A549 (cell line): ENCODE results near the gene ATXN7. TPM values are rescaled to one million over a fixed set of nuclear protein-coding genes. Genes with fewer than 3 reads are reported as not detected.

ENCODE experiments used
- ATAC-seq, 2 experiments: fragments of 200-7000 bp in 1 of 2; fragments of >200 bp in 1 of 2; cut with Nextera tagmentation in 1 of 2; cut with Tn5 transposase in 1 of 2; 3 replicates each; pipeline versions ENCODE4 v1.8.0 to v1.9.1; 2018 to 2020; ENCODE audit warnings: mild to moderate bottlenecking in 1 of 2, moderate library complexity in 1 of 2
- CTCF ChIA-PET: fragments of 300-600 bp; sonication (Branson Sonifier 250); formaldehyde crosslinking; extraction: SDS; loops from one replicate; lab custom pipeline; 2021; ENCODE audit warnings: antibody characterized with exemption, inconsistent platforms; lab: Yijun Ruan, JAX
- POLR2A ChIA-PET: fragments of 350-600 bp; formaldehyde crosslinking; extraction: SDS; loops from one replicate; lab custom pipeline; 2021; ENCODE audit warnings: antibody characterized with exemption, inconsistent platforms; lab: Yijun Ruan, JAX
- DNase-seq, 2 experiments: peaks; one replicate each; pipeline versions ENCODE4 v3.0.0 to v3.0.0-alpha.2; 2011 to 2016; ENCODE audit warnings: low read depth in 1 of 2, low spot score in 1 of 2
- FAIRE-seq: peaks from 2 replicates; lab custom pipeline; 2011; peaks lifted over from hg19 to GRCh38; lab: Jason Lieb, UNC
- H3K27ac ChIP-seq, 2 experiments: fragments of >200 bp; sonication (Bioruptor Twin); formaldehyde crosslinking; 3 replicates each; pipeline ENCODE4 v1.5.1; 2016 to 2017
- H3K4me1 ChIP-seq: fragments of >200 bp; sonication (Bioruptor Twin); formaldehyde crosslinking; 3 replicates; pipeline ENCODE4 v1.6.1; 2016
- H3K4me2 ChIP-seq: fragments of >200 bp; sonication (Bioruptor Twin); formaldehyde crosslinking; 3 replicates; pipeline ENCODE4 v1.6.1; 2016
- H3K4me3 ChIP-seq: fragments of >200 bp; sonication (Bioruptor Twin); formaldehyde crosslinking; 3 replicates; pipeline ENCODE4 v1.5.1; 2016
- H3K9me3 ChIP-seq: fragments of >200 bp; sonication (Bioruptor Twin); formaldehyde crosslinking; 3 replicates; pipeline ENCODE4 v1.6.1; 2016
- ESRRA ChIP-seq: fragments of 150-350 bp; IDR thresholded peaks from 2 replicates; pipeline ENCODE4 v1.6.1; 2014; ENCODE audit warnings: mild to moderate bottlenecking, low read length, borderline replicate concordance
- FOXS1 ChIP-seq: fragments of 250-450 bp; sonication (Bioruptor Pico); IDR thresholded peaks from 2 replicates; pipeline ENCODE4 v1.5.0; 2020; ENCODE audit warnings: mild to moderate bottlenecking, moderate library complexity
- HDAC2 ChIP-seq: fragments of 200-600 bp; sonication (generic); IDR thresholded peaks from 2 replicates; pipeline ENCODE4 v1.6.1; 2016
- HOXA7 ChIP-seq: fragments of 250-450 bp; sonication (Bioruptor Pico); IDR thresholded peaks from 2 replicates; pipeline ENCODE4 v1.5.0; 2020; ENCODE audit warnings: mild to moderate bottlenecking, moderate library complexity
- HOXB5 ChIP-seq: fragments of 250-450 bp; sonication (Bioruptor Pico); IDR thresholded peaks from 2 replicates; pipeline ENCODE4 v1.5.0; 2020; ENCODE audit warnings: mild to moderate bottlenecking, moderate library complexity
- JUN ChIP-seq, 2 experiments: fragments of >200 bp; sonication (Bioruptor Twin); formaldehyde crosslinking; IDR thresholded peaks; 2 replicates in 1 of 2; 3 replicates in 1 of 2; pipeline ENCODE4 v1.6.1; 2016 to 2017
- KDM5A ChIP-seq: fragments of 200-600 bp; sonication (generic); IDR thresholded peaks from 2 replicates; pipeline ENCODE4 v1.6.1; 2016; ENCODE audit warnings: antibody characterized with exemption, mild to moderate bottlenecking
- NPAS2 ChIP-seq: fragments of 250-450 bp; sonication (Bioruptor Pico); IDR thresholded peaks from 2 replicates; pipeline ENCODE4 v1.8.0; 2022; ENCODE audit warnings: mild to moderate bottlenecking, moderate library complexity, borderline replicate concordance
- NR3C1 ChIP-seq: fragments of >200 bp; sonication (Bioruptor Twin); formaldehyde crosslinking; IDR thresholded peaks from 3 replicates; pipeline ENCODE4 v1.6.1; 2017
- POLR2A ChIP-seq: IDR thresholded peaks from 2 replicates; pipeline ENCODE4 v1.6.1; 2012; ENCODE audit warnings: mild to moderate bottlenecking, low read length
- POLR2AphosphoS2 ChIP-seq: conservative IDR thresholded peaks from 2 replicates; pipeline ENCODE4 v1.6.1; 2012; ENCODE audit warnings: low read length, improper control_type of control experiment, inconsistent platforms
- RCOR1 ChIP-seq: fragments of 150-350 bp; IDR thresholded peaks from 2 replicates; pipeline ENCODE4 v1.6.1; 2014; ENCODE audit warnings: antibody characterized with exemption, low read length, low read depth
- RFX5 ChIP-seq: fragments of 450-650 bp; IDR thresholded peaks from 2 replicates; pipeline ENCODE4 v1.7.1; 2014; ENCODE audit warnings: antibody characterized with exemption, mild to moderate bottlenecking, moderate library complexity
- RNF2 ChIP-seq: fragments of 200-600 bp; sonication (generic); IDR thresholded peaks from 2 replicates; pipeline ENCODE4 v1.6.1; 2016; ENCODE audit warnings: low read depth, mild to moderate bottlenecking, antibody characterized with exemption, moderate library complexity, borderline replicate concordance
- SMC3 ChIP-seq: fragments of >200 bp; sonication (Bioruptor Twin); formaldehyde crosslinking; IDR thresholded peaks from 3 replicates; pipeline ENCODE4 v1.6.1; 2018; ENCODE audit warnings: inconsistent platforms
- SREBF2 ChIP-seq: fragments of 450-650 bp; IDR thresholded peaks from 2 replicates; pipeline ENCODE4 v1.6.1; 2014; ENCODE audit warnings: mild to moderate bottlenecking, moderate library complexity
- TFCP2L1 ChIP-seq: fragments of 250-450 bp; sonication (Bioruptor Pico); IDR thresholded peaks from 2 replicates; pipeline ENCODE4 v1.5.0; 2021; ENCODE audit warnings: mild to moderate bottlenecking
- TP53 ChIP-seq: fragments of 250-450 bp; sonication (Bioruptor Pico); IDR thresholded peaks from 2 replicates; pipeline ENCODE4 v1.5.0; 2021; ENCODE audit warnings: mild to moderate bottlenecking, moderate library complexity
- ZNF302 ChIP-seq: fragments of 250-450 bp; sonication (Bioruptor Pico); IDR thresholded peaks from 2 replicates; pipeline ENCODE4 v1.9.0; 2021; ENCODE audit warnings: inconsistent platforms, mild to moderate bottlenecking, moderate library complexity
- ZSCAN20 ChIP-seq: fragments of 250-450 bp; sonication (Bioruptor Pico); IDR thresholded peaks from 2 replicates; pipeline ENCODE4 v1.8.0; 2022; ENCODE audit warnings: mild to moderate bottlenecking, moderate library complexity
- WGBS: methylation state at CpG from one replicate; pipeline ENCODE4 v1.1.6; 2017; ENCODE audit errors: missing lambda C conversion rate; 5-methylcytosine and 5-hydroxymethylcytosine counted together
- polyA plus RNA-seq, 4 experiments: library from polyadenylated mRNA; depleted of rRNA in 3 of 4; stranded (reverse); fragments of >200 nt; fragmentation: RNase III in 1 of 4; extraction: RNeasy Plus Mini Kit Qiagen cat#74134 plus additional on column Dnase treatment in 1 of 4; gene quantifications; 2 replicates in 3 of 4; 3 replicates in 1 of 4; pipeline ENCODE4 v1.2.3, GENCODE V29; 2011 to 2017
- TF ChIP-seq, protein P1 (sequence below): fragments of 450-650 bp; IDR thresholded peaks from 2 replicates; pipeline ENCODE4 v1.6.1; 2014; ENCODE audit warnings: antibody characterized with exemption
- TF ChIP-seq, protein P2 (sequence below): IDR thresholded peaks from 2 replicates; pipeline ENCODE4 v1.6.1; 2012; ENCODE audit warnings: low read depth, borderline replicate concordance
- TF ChIP-seq, protein P3 (sequence below): fragments of >200 bp; sonication (Bioruptor Twin); formaldehyde crosslinking; IDR thresholded peaks from 3 replicates; pipeline ENCODE4 v1.5.1; 2016
- TF ChIP-seq, protein P4 (sequence below): fragments of 250-450 bp; sonication (Bioruptor Pico); IDR thresholded peaks from 2 replicates; pipeline ENCODE4 v1.5.0; 2021; ENCODE audit warnings: mild to moderate bottlenecking, moderate library complexity, borderline replicate concordance

ATXN7 gene
- polyA plus RNA-seq, 2 of the 4 experiments (the other 2 are of a cell fraction), result 5.4 to 7.3 TPM

DNA sequence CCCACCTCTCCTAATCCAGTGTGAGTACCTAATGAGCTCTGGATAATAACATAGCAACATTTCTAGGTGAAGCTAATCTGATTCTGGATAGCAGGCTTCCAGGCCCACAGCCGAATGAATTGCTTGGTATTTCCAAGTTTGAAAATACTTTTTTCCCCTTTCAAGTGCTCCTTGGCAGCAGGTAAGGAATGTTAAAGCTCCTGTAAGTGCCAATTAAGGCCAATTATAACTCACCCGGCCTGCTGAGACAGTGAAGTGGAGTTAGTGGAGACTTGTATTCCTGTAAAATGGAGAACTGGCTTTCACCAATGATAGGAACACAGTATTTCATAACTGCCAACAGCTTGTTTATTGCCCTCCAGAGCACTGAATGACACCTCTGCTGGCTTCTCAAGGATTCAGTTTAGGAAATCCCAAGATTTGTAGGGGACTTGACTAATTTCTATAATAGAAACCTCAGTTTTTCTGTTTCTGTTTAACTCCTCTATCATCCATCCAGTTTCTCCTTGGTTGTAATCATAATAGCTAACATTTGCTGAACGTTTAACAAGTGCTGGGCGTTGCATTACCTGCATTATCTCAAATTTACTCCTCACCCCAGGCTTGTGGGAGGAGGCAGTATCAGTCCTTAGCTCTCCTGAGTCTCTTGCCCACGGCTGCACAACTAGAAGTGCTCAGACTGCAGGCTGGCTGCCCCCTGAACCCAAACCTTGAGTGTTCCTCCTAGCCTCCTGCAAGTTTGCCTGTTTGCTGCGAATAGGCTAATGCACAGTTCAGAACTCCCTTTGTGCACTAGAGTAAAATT lies 101.2 kb downstream of the ATXN7 start:
- DNase-seq (no peak), ATAC-seq (no peak), FAIRE-seq (no peak)
- TF ChIP-seq RCOR1 (no peak), FOXS1 (CRISPR knock-in tag) (no peak), HDAC2 (no peak), TP53 (CRISPR knock-in tag) (no peak)
- Histone ChIP-seq H3K4me3 (no peak overlapping the region), H3K4me2 (no peak overlapping the region), H3K4me1 (peaks cover 43% of the 10 kb centered on the region), H3K9me3 (no peaks in the 10 kb centered on the region), H3K27ac (no peak overlapping the region)
- ChIA-PET CTCF (interaction anchor here (0.6 to 1.4 kb wide), 3 partner anchors 29 to 33 kb away, joined by 3 to 4 read pairs (median 3); no protein-coding TSS in a partner anchor), POLR2A (no interaction called here)
- 89% methylated on average over 6 of the region's 6 CpGs for WGBS

DNA sequence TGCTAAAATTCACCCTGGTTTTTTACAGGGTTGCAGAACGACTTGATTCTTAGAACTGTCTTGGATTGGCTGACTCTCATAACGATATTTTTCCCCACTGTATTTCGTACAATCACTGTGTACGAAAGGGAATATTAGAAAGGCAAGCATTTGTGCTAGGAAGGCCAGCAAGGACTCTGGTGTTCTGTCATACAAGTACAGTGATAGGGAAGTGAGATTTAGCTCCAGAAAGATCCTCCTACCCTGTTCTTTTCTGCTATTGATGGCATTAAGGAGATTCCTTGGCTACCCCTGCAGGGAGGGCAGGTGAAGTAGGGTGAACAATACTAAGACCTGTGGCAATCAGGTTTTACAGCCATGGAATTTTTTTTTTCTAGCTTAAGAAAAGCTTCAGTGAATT lies 102.3 kb downstream of the ATXN7 start:
- FAIRE-seq (no peak), DNase-seq (no peak)
- 69% methylated on average over 4 of the region's 4 CpGs for WGBS

DNA sequence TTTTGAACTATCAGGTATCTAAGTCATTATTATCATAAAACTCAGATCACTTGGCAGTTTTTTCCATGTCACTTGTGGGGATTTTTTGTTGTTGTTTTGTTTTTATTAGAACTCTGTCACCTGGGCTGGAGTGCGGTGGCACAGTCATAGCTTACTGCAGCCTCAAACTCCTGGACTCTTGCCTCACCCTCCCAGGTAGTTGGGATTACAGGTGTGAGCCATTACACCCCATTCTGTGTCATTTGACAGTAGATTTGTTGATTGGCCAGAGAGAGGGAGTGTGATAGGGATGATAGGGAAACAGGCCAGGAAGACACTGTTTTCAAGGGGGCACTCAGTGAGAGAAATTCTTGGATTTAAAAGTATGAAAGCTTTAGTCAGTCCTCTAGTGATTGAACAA lies 103.2 kb downstream of the ATXN7 start:
- no peak overlapping the region for H3K4me3 ChIP-seq
- FAIRE-seq (no peak), DNase-seq (no peak), ATAC-seq (no peak)
- CTCF ChIA-PET, result interaction anchor here (1.0 to 2.4 kb wide), 3 partner anchors 9 to 26 kb away, joined by 3 to 10 read pairs (median 4); no protein-coding TSS in a partner anchor
- POLR2A ChIA-PET, result no interaction called here
- H3K9me3 ChIP-seq, result no peaks in the 10 kb centered on the region
- H3K4me2 ChIP-seq, result no peak overlapping the region
- no peak overlapping the region for H3K27ac ChIP-seq
- H3K4me1 ChIP-seq, result peaks cover 27% of the 10 kb centered on the region
- 94% methylated on average over 1 of the region's 1 CpG for WGBS
- TF ChIP-seq, protein P1, sequence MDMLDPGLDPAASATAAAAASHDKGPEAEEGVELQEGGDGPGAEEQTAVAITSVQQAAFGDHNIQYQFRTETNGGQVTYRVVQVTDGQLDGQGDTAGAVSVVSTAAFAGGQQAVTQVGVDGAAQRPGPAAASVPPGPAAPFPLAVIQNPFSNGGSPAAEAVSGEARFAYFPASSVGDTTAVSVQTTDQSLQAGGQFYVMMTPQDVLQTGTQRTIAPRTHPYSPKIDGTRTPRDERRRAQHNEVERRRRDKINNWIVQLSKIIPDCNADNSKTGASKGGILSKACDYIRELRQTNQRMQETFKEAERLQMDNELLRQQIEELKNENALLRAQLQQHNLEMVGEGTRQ, result no peak
- TF ChIP-seq JUN (IDR thresholded peaks at IDR 0.05) (no peak), RFX5 (no peak), NPAS2 (CRISPR knock-in tag) (no peak), TFCP2L1 (CRISPR knock-in tag) (no peak), POLR2A (no peak), NR3C1 (no peak), SMC3 (no peak), ZNF302 (CRISPR knock-in tag) (no peak), ZSCAN20 (CRISPR knock-in tag) (no peak), HOXB5 (CRISPR knock-in tag) (no peak)
- TF ChIP-seq, protein P2, sequence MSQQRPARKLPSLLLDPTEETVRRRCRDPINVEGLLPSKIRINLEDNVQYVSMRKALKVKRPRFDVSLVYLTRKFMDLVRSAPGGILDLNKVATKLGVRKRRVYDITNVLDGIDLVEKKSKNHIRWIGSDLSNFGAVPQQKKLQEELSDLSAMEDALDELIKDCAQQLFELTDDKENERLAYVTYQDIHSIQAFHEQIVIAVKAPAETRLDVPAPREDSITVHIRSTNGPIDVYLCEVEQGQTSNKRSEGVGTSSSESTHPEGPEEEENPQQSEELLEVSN, result no peak
- TF ChIP-seq, protein P3, sequence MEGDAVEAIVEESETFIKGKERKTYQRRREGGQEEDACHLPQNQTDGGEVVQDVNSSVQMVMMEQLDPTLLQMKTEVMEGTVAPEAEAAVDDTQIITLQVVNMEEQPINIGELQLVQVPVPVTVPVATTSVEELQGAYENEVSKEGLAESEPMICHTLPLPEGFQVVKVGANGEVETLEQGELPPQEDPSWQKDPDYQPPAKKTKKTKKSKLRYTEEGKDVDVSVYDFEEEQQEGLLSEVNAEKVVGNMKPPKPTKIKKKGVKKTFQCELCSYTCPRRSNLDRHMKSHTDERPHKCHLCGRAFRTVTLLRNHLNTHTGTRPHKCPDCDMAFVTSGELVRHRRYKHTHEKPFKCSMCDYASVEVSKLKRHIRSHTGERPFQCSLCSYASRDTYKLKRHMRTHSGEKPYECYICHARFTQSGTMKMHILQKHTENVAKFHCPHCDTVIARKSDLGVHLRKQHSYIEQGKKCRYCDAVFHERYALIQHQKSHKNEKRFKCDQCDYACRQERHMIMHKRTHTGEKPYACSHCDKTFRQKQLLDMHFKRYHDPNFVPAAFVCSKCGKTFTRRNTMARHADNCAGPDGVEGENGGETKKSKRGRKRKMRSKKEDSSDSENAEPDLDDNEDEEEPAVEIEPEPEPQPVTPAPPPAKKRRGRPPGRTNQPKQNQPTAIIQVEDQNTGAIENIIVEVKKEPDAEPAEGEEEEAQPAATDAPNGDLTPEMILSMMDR, result no peak

More for the DNA sequence above, 102.3 kb downstream of the ATXN7 start:
- ChIA-PET POLR2A (no interaction called here), CTCF (interaction anchor here (1.0 to 1.1 kb wide), 2 partner anchors 9 to 28 kb away, joined by 3 to 4 read pairs; no protein-coding TSS in a partner anchor)
- Histone ChIP-seq H3K27ac (no peak overlapping the region), H3K4me3 (no peak overlapping the region)
- TF ChIP-seq, protein P4, sequence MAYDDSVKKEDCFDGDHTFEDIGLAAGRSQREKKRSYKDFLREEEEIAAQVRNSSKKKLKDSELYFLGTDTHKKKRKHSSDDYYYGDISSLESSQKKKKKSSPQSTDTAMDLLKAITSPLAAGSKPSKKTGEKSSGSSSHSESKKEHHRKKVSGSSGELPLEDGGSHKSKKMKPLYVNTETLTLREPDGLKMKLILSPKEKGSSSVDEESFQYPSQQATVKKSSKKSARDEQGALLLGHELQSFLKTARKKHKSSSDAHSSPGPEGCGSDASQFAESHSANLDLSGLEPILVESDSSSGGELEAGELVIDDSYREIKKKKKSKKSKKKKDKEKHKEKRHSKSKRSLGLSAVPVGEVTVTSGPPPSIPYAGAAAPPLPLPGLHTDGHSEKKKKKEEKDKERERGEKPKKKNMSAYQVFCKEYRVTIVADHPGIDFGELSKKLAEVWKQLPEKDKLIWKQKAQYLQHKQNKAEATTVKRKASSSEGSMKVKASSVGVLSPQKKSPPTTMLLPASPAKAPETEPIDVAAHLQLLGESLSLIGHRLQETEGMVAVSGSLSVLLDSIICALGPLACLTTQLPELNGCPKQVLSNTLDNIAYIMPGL (CRISPR knock-in tag), result no peak
- TF ChIP-seq, protein P3, result no peak
- TF ChIP-seq HOXB5 (CRISPR knock-in tag), result no peak
- no peak for TF ChIP-seq SREBF2
- no peak for TF ChIP-seq POLR2A
- no peak for TF ChIP-seq ESRRA
- no peak for TF ChIP-seq RNF2
- no peak for TF ChIP-seq KDM5A
- no peak for TF ChIP-seq POLR2AphosphoS2
- TF ChIP-seq HOXA7, result no peak
- TF ChIP-seq, all 56 proteins: peak for 0
- Histone ChIP-seq H3K4me2 (no peak overlapping the region), H3K4me1 (peaks cover 35% of the 10 kb centered on the region), H3K9me3 (no peaks in the 10 kb centered on the region)
- ATAC-seq, result no peak
